Stimulated activated CD4-positive, alpha-beta T cell treated with anti-CD3 and anti-CD28 coated beads, Interleukin-4, amount 100 ng/mL, for 24 hours (primary cell): Measurements from ENCODE around the gene UGT1A6.
"Not testable (repeated sequence)": the region's sequence is repeated elsewhere in the genome, so short reads cannot be mapped to it uniquely, and the experiment has no call there.

Source experiments
- DNase-seq: peaks from one replicate; pipeline ENCODE4 v3.0.0-alpha.2; 2020

Gene UGT1A6

GRCh38 chr2:233692648-233693047, at the start of gene UGT1A6:
TSS of gene UGT1A6 (plus strand) at chr2:233692890. CDS start at chr2:233693005, 115 bp downstream.
- no peak for DNase-seq

- DNase-seq = no peak
These were observed 49.6 kb upstream of the UGT1A6 start for GRCh38 chr2:233643128-233643527.

- DNase-seq = not testable (repeated sequence)
These were observed 46.7 kb upstream of the UGT1A6 start for GRCh38 chr2:233646033-233646432.

DNA sequence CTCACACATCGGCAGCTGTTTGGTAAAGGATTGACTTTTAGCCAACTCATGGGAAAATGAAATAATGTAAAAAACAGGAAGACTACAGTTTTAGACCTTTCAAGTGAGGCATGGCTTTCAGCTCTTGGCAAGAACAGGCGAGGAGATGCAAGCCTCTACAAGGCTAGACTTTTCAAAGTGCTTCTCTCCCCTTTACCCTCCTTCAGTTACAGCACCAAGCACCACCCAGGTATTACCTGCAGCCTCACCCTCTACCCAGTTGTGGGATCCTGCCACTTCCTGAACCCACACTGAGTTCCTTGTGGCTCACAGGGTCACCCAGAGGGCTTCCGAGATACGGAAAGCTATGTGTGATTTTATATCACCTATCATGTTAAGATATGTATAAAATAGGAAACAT, 41.7 kb upstream of the UGT1A6 start:
- DNase-seq = no peak

- DNase-seq = no peak
These were observed 41.3 kb upstream of the UGT1A6 start for GRCh38 chr2:233651430-233651829.

GRCh38 chr2:233654501-233654900, 38.2 kb upstream of the UGT1A6 start:
- DNase-seq = no peak

GRCh38 chr2:233655043-233655442, 37.6 kb upstream of the UGT1A6 start:
- DNase-seq = no peak

DNA sequence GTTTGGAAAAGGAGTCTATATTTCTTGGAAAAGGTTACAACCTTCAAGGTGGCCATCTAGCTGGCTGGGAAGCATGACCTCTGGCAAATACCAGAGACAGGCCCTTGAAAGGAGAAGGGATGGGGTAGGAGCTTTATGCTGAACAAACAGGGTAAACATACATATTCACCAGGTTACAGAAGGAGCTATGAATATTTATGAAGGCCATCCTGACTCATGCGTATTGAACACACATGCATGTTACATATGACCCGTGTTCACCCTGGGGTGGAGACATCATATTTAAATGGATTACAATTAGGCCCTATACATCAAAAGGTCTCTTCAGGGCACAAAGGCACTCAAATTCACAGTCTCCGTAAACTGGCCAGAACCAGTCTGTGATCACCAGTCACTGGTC, 36.7 kb upstream of the UGT1A6 start:
- DNase-seq = not testable (repeated sequence)

- DNase-seq = no peak
These were observed 36.2 kb upstream of the UGT1A6 start for GRCh38 chr2:233656443-233656842.

DNA sequence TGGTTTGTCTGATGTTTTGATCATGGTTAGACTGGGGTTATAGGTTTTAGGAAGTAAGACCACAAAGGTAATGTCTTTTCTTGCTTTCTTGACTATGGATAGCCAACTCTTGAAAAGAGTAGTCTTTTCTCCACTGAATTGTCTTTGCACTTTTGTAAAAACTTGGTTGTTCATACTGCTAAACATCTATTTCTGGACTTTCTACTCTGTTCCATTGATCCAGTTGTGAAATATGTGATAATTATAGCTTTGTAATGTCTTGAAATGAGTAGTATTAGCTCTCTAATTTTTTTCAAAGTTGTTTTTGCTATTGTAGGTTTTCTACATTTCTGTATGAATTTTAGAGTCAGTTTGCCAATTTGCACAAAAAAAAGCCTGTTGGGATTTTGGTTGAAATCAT, 34.1 kb upstream of the UGT1A6 start:
- no peak for DNase-seq

DNA sequence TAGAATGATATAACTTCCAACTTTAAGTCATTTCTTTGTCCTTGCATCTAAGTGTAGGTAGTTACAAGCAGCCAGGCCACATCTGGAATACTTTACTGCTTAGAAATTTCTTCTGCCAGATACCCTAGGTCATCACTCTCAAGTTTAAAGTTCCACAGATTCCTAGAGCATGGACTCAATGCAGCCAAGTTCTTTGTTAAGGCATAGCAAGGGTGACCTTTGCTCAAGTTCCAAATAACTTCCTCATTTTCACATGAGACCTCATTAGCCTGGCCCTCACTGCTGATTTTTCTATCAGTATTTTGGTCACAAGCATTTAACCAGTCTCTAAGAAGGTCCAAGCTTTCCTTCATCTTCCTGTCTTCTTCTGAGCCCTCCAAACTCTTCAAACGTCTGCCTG, 28.8 kb upstream of the UGT1A6 start:
- DNase-seq = no peak

DNA sequence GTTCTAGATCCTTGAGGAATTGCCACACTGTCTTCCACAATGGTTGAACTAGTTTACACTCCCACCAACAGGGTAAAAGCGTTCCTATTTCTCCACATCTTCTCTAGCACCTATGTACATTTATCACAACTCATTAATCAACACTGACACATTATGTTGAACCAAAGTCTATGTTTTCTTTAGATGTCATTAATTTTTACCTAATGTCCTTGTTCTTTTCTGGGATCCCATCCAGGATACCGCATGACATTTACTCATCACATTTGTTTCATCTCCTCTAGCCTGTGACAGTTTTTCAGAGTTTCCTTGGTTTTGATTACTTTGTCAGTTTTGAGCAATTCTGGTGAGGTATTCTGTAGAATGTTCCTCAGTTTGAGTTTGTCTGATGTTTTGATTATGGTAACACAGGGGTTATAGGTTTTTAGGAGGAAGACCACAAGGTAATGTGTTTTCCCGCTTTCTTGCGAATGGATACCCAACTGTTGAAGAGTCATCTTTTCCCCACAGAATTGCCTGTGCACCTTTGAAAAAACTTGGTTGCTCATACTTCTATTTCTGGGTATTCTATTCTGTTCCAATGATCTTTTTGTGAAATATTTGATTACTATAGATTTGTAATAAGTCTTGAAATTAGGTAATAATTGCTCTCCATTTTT, 24.0 kb upstream of the UGT1A6 start:
- DNase-seq = no peak

GRCh38 chr2:233671290-233672161, 21.2 kb upstream of the UGT1A6 start, which contains the start of gene UGT1A9:
TSS of gene UGT1A9 (plus strand) at chr2:233671898. CDS start at chr2:233671935, 37 bp downstream.
- no peak for DNase-seq

GRCh38 chr2:233672886-233673285, 19.8 kb upstream of the UGT1A6 start:
- no peak for DNase-seq

- DNase-seq = no peak
These were observed 18.8 kb upstream of the UGT1A6 start for GRCh38 chr2:233673896-233674295.

- no peak for DNase-seq
These were observed 18.4 kb upstream of the UGT1A6 start for GRCh38 chr2:233674314-233674713.

DNA sequence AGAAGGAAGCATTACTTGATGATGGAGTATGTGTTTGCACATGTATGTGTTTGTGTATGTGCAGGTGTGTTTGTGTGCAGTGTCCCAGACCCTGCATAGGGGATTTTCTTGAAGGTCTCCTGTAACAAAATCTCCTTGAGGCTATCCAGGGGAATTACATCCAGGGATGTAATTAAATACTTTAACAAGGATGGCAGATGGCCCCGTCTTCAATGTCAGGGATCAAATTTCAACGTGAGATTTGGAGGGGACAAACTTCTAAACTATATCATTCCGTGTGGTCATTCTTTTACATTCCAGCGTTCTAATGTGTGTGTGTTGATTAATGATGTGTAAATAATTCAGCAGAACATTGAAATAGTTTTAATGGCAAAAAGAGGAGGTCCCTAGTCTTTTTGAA, 17.7 kb upstream of the UGT1A6 start:
- DNase-seq = no peak

DNA sequence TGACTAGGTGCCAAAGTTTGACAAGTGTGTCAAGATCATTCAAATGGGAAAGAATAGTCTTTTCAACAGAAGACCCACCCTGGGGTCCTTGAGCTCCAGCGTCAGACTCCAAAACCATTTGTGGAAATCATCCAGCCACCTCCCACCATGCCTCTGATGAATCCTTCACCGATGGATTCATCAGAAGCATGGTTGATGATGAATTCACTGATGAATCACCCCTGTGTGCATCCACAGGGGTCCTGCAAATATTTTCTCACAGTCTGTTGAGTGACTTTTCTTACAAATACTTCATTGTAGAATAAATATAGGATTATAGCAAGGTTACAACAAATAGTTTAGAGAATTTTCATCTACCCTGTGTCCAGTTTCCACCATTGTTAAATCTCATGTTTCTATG, 16.6 kb upstream of the UGT1A6 start:
- DNase-seq = no peak

DNA sequence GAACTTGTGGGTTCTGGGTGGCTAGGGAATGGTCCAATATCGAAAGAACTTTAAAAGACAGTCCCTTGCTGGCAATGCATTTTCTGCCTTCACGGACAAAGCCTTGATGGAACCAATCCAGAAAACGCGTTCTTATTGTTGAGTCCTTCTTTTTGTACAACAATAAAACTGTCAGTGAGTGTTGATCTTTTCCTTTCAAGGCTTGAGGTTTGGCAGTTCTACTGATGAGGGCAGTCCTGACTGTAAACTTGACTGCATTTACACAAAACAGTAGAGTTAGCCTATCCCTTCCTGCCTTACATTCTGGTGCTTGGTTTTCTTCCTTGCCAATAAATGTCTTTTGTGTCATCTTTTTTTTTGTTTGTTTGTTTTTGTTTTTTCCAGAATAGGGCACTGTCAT, 13.5 kb upstream of the UGT1A6 start:
- DNase-seq = no peak

- DNase-seq = no peak
These were observed 12.2 kb upstream of the UGT1A6 start for GRCh38 chr2:233680361-233681045.

- DNase-seq = no peak
These were observed 11.1 kb upstream of the UGT1A6 start, which contains the start of gene UGT1A7 for GRCh38 chr2:233681521-233682099. TSS of gene UGT1A7 (plus strand) at chr2:233681901. CDS start at chr2:233681938, 37 bp downstream.

- no peak for DNase-seq
These were observed 8.1 kb upstream of the UGT1A6 start for GRCh38 chr2:233684640-233685039.

- DNase-seq = no peak
These were observed 5.8 kb upstream of the UGT1A6 start for GRCh38 chr2:233686928-233687327.
